GM20431 (cell line): Measurements from ENCODE around the gene MXRA8.

ENCODE experiments used
- in situ Hi-C: fragments of 300-500 bp; cut with MseI, MboI; formaldehyde crosslinking; loops from one replicate; pipeline ENCODE4 v1.15.0; 2020; ENCODE audit warnings: low sequenced_read_pairs; ENCODE audit not compliant: unreplicated experiment

MXRA8 gene

DNA sequence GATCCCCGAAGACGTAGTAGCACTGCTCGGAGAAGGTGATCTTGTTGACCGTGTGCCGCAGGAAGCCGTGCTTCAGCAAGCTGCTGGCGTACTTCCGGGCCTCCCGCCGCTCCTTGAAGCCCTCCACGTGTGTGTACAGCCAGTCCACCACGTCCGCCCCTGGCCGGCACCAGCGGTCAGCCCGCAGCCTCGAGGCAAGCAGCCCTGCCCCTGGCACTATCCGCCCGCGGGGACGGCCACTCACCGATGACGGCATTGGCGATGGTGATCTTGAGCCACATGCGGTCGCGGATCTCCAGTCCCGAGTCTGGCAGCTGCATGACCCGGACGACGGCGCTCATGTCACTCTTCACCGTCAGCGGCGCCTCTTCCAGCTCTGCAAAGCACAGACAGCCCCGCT, 20.1 kb downstream of the MXRA8 start:
- in situ Hi-C loops = no loop called here

DNA sequence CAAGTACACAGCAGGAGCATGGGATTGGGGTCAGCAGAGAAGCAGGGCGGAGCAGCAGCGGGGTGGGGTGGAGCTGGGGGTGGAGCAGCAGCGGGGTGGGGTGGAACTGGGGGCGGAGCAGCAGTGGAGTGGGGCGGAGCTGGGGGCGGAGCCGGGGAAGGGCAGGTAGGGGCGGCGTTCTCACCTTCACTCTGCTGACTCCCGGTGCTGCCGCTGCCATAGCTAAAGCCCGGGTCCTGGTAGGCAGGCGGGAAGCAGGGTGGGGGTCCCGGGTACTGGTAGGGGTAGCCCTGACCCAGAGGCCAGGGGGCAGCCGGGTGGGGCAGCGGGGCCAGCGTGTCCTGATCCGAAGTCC, 20.6 kb downstream of the MXRA8 start:
- in situ Hi-C loops = no loop called here

DNA sequence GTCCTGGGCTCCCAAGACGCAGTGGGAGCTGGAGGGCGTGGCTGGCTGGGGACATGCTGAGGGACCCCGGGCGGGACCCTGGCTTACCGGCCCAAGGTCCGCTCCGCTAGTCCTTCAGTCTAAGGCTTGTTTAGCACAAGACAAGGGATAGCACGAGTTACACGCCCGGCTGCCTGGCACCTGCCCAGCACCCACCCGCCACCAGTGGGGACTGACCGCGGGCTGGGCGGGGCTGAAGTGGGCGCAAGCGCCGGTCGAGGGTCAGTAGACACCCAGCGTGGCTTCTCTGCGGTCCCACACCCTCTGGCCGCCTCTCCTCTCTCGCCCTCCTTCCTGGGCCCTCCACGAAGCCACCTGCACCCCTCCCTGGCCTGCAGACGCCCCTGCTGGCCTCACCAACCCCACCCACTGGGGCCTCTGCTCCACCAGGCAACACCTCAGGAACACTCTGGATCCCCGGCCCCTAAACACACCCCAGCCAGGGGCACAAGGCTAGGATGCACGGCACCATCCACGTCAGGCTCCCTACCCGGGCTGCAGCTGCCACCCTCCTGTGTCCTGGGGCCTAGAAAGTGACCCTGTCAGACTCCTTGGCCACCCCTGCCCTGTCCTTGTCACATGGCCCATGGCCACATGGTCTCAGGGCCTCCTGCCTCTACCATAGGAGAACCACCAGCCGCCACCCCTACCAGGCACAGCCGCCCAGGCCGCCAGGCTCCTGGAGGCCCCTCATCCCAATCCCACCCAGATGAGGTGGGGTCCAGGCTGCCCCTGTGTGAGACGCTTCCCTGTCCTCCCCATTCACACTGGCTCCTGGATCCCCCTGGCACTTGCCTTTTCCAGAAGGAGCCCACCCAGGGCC, 21.2 kb downstream of the MXRA8 start:
- in situ Hi-C loops = no loop called here

DNA sequence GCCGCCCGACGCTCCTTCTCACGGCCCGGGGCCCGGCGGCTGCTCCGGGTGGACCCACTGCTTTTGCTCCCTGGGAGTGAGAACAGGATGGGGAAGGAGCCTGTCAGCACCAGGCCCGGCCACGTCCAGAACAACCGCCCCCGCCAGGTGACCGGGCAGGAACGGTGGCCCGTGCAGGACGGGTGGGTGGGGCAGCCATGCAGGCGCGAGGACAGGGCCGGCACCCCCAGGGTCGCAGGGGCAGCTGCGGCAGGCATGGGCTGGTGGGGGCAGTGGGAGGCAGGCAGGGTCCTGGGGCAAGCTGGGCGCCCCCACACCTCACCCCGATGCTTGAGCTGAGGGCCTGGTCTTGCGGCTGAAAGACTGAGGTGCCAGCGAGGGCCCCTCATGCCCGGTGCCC, 21.9 kb downstream of the MXRA8 start:
- in situ Hi-C loops = no loop called here

DNA sequence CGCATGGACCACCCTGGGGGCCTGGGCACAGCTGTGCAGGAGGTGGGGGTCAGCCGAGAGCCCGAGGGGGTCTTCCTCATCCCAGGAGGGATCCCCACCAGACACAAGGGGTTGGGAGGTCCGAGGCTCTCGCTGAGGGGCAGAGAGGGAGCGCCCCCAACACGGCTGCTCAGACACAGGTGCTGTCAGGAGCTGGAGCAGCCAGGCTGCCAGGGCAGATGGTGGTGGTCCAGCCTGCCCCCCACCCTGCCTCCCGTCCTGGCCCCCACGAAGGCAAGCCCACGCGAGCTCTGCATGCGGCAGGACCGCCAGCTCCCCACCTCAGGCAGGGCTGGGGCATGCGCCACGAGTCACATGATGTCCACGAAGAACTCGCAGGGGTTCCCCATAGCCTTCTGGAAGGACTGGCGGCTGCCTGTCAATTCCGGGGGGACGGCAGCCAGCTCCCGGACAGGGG, 22.5 kb downstream of the MXRA8 start:
- in situ Hi-C loops = no loop called here

DNA sequence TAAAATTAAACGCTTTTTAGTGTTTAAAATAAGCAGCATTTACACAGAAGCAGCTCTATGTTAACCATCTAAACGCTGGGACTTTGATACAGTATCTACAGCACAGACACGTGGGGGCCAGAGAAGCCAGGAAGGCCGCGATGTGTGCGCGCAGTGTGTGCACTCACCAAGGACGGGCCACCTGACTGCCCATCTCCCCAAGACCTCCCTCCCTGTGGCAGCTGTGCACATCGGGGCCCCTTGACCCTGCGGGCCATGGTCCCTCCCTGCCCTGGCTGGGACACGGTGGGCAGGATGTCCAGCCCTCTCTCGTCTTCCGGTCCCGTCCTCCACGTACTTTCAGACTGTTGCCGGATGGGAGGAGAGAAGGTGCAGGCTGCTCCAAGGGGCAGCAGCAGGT, 23.1 kb downstream of the MXRA8 start:
- in situ Hi-C loops = no loop called here

DNA sequence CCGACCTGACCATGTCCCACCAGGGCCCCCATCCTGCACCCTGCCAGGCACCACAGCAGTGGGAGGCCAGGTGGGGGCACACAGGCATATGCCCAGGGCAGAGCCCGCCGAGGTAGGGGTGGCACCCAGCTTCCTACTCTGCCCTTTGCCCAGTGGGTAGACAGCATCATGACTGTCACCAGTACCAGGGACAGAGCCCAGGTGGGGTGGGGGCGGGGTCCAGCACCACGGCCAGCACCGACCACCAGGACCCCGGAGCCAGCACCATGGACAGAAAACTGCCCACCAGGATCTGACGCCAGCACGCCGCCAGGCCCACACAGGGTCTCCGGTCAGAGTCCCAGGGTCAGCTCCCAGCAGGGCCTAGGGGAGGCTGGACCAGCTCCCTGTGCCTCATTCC, 23.5 kb downstream of the MXRA8 start:
- in situ Hi-C loops = no loop called here

DNA sequence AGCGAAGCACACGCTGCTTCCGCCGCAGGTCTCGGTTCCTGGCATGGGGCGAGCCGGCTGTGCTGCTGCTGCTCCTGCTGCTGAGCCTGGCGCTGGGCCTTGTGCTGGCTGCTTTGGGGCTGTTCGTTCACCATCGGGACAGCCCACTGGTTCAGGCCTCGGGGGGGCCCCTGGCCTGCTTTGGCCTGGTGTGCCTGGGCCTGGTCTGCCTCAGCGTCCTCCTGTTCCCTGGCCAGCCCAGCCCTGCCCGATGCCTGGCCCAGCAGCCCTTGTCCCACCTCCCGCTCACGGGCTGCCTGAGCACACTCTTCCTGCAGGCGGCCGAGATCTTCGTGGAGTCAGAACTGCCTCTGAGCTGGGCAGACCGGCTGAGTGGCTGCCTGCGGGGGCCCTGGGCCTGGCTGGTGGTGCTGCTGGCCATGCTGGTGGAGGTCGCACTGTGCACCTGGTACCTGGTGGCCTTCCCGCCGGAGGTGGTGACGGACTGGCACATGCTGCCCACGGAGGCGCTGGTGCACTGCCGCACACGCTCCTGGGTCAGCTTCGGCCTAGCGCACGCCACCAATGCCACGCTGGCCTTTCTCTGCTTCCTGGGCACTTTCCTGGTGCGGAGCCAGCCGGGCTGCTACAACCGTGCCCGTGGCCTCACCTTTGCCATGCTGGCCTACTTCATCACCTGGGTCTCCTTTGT, 24.7 kb downstream of the MXRA8 start:
- in situ Hi-C loops = no loop called here

DNA sequence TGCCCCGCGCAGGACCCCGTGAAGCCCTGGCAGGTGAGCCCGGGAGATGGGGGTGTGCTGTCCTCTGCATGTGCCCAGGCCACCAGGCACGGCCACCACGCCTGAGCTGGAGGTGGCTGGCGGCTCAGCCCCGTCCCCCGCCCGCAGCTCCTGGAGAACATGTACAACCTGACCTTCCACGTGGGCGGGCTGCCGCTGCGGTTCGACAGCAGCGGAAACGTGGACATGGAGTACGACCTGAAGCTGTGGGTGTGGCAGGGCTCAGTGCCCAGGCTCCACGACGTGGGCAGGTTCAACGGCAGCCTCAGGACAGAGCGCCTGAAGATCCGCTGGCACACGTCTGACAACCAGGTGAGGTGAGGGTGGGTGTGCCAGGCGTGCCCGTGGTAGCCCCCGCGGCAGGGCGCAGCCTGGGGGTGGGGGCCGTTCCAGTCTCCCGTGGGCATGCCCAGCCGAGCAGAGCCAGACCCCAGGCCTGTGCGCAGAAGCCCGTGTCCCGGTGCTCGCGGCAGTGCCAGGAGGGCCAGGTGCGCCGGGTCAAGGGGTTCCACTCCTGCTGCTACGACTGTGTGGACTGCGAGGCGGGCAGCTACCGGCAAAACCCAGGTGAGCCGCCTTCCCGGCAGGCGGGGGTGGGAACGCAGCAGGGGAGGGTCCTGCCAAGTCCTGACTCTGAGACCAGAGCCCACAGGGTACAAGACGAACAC, 25.4 kb downstream of the MXRA8 start:
- in situ Hi-C loops = no loop called here

DNA sequence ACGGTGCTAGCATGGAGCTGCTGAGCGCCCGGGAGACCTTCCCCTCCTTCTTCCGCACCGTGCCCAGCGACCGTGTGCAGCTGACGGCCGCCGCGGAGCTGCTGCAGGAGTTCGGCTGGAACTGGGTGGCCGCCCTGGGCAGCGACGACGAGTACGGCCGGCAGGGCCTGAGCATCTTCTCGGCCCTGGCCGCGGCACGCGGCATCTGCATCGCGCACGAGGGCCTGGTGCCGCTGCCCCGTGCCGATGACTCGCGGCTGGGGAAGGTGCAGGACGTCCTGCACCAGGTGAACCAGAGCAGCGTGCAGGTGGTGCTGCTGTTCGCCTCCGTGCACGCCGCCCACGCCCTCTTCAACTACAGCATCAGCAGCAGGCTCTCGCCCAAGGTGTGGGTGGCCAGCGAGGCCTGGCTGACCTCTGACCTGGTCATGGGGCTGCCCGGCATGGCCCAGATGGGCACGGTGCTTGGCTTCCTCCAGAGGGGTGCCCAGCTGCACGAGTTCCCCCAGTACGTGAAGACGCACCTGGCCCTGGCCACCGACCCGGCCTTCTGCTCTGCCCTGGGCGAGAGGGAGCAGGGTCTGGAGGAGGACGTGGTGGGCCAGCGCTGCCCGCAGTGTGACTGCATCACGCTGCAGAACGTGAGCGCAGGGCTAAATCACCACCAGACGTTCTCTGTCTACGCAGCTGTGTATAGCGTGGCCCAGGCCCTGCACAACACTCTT, 26.2 kb downstream of the MXRA8 start:
- in situ Hi-C loops = no loop called here

DNA sequence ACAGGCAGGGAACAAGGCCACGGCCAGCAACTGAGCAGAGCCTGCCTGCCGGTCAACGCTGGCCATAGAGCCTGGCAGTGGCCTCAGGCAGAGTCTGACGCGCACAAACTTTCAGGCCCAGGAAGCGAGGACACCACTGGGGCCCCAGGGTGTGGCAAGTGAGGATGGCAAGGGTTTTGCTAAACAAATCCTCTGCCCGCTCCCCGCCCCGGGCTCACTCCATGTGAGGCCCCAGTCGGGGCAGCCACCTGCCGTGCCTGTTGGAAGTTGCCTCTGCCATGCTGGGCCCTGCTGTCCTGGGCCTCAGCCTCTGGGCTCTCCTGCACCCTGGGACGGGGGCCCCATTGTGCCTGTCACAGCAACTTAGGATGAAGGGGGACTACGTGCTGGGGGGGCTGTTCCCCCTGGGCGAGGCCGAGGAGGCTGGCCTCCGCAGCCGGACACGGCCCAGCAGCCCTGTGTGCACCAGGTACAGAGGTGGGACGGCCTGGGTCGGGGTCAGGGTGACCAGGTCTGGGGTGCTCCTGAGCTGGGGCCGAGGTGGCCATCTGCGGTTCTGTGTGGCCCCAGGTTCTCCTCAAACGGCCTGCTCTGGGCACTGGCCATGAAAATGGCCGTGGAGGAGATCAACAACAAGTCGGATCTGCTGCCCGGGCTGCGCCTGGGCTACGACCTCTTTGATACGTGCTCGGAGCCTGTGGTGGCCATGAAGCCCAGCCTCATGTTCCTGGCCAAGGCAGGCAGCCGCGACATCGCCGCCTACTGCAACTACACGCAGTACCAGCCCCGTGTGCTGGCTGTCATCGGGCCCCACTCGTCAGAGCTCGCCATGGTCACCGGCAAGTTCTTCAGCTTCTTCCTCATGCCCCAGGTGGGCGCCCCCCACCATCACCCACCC, 27.0 kb downstream of the MXRA8 start, which contains the start of gene TAS1R3:
TAS1R3 (plus strand) TSS at position 213 of the 898 bp plus-strand sequence; CDS start at position 279, 66 bp downstream.
- in situ Hi-C loops = no loop called here

DNA sequence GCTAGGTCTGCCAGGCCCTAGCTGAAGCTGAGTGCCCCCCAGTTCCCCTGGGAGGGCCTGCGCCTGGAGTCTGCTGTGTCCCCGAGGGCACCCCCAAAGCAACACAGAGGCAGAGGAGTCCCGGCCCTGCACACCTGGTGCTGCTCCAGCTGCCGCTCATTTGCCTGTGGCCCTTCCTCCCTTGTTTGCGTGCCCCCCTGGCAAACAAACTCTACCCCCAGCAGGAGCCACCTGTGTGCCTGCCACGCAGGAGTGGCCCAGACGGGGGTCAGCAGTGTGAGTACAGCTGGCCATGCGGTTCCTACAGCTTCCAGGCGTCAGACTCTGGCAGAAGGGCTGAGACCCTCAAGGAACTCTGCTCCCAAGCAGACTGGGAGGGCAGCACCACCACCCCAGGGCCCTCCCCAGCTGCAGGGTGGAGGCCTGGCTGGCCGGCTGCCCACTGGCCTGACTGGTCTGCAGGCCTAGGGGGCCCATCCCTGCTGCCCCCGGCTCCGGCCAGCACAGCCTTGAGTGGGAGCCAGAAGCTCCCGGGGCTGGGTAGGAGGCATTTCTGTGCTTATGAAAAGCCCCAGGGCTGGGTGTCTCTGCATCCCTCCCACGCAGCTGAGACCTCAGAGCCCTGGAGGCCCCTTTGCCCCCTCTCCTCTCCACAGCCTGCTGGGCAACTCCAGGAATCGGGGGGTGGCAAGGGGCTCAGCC, 27.8 kb downstream of the MXRA8 start:
- in situ Hi-C loops = no loop called here

DNA sequence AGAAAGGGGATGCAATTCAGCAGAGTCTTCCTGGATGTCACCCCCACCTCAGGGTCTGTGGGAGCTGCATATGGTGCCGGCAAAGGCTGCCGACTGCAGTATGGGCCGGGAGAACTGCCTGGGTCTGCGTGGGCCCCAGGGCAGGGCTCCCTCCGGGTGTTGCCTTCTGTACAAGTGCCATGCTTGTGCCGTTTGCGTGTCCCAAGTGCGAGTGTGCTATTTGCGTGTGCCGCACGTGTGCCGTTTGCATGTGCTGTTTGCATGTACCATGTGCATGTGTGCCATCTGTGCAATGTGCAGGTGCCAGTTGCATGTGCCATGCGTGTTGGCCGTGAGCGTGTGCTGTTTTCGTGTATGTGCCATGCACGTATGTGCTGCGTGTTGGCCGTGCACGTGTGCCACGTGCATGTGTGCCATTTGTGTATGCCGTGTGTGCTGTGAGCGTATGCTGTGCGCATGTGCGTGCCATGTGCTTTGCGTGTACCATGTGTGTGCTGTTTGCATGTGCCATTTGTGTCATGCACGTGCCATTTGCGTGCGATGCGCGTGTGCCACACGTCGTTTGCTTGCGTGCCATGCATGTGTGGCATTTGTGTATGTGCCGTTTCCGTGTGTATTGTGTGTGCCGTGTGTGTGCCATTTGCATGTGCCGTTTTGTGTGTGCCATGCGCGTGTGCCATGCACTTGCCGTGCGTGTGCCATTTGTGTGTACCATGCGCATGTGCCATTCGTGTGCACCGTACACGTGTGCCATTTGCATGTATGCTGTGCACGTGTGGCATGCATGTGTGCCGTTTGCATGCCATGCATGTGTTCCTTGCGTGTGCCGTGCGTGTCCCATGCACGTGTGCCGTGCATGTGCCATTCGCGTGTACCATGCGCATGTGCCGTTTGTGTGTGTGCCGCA, 28.8 kb downstream of the MXRA8 start:
- in situ Hi-C loops = no loop called here

DNA sequence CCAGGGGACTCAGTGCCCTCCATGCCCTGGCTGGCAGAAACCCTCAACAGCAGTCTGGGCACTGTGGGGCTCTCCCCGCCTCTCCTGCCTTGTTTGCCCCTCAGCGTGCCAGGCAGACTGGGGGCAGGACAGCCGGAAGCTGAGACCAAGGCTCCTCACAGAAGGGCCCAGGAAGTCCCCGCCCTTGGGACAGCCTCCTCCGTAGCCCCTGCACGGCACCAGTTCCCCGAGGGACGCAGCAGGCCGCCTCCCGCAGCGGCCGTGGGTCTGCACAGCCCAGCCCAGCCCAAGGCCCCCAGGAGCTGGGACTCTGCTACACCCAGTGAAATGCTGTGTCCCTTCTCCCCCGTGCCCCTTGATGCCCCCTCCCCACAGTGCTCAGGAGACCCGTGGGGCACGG, 30.1 kb downstream of the MXRA8 start:
- in situ Hi-C loops = no loop called here

DNA sequence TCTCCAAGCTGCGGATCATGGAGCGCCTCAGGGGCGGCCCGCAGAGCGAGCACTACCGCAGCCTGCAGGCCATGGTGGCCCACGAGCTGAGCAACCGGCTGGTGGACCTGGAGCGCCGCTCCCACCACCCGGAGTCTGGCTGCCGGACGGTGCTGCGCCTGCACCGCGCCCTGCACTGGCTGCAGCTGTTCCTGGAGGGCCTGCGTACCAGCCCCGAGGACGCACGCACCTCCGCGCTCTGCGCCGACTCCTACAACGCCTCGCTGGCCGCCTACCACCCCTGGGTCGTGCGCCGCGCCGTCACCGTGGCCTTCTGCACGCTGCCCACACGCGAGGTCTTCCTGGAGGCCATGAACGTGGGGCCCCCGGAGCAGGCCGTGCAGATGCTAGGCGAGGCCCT, 31.1 kb downstream of the MXRA8 start:
- in situ Hi-C loops = no loop called here

DNA sequence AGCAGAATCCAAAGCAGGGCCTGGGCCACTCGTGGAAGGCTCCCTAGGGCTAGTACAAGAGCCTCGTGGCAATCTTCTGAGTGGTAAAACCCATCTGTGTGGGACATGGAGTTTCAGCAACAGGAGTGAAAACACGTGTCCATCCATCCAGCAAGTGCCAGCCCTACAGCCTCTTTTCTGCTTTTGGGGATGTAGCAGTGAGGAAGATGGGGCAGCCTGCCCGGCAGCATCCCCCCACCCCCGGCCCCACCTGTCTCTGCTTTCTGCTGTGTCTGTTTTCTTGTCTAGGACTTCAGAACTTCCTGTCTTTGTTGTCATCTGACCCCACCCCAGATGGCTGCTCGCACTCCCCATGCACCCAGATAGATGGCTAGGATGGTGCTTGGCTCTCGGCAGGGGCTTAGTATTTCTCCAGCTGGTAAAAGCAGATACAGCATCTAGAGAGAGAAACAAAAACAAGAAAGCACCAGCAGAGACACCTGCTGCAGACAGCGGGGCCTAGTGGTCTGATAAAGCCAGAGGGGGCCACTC, 32.2 kb downstream of the MXRA8 start:
- in situ Hi-C loops = no loop called here

DNA sequence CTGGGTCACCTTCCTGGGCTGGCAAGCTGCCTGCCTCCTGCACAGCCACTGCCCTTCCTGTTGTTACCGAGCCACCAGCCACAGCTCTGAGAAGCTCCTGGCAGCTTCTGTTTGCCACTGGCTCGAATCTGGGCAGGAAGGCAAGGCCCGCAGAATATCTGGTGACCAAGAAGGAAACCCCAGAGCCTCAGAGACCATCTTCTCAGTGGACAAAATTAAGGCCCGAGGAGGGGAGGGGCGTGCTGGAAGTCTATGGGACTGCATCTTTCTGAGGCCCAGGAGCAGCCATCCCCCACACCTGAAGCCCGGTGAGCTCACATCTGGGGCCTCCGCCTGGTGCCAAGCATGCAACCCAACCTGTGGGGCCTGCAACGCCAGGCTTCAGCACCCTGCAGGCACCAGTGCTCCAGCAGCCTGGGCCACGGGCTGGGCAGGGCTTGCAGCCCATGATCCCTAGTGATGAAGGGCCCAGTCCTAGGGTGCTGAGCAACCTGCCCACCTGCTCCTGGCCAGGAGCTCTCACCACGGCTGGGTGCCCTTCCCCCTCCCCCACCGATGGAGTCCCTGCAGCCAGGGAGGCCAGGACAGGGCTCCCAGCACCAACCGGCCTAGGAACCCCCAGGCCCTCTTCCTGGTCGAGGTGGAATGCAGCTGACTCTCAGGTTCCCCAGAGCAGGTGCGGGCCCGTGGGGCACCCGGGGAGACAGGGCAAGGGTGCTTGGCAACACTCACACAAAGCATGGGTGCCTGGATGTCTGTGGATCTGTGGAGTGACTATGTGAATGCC, 32.9 kb downstream of the MXRA8 start:
- in situ Hi-C loops = no loop called here
